ENCODE results near the gene MAP9.
A peak's percentile ranks its signal among the peaks of the same experiment; 100 is the strongest.

Gene MAP9

DNA sequence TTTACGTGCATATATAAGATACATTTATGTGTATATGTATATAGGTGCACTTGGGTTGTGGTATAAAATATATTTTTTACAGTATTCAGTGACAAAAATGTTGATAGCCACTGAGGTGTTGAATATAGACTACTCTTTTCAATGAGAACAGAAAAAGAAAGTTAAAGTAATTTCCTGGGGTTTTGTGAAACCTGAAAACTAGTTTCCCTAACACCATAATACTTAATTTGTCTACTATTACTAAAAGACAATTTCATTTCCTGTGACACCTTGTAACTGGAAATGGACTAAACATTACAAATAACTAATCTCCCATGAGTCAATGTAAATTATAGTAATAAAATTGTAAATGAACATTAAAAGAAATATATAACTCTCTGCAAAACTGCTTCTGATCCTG lies 32.0 kb upstream of the MAP9 start:
- DNase-seq (ENCODE audit: insufficient read length, low spot score) (no peak), FAIRE-seq (no peak)
- TF ChIP-seq, protein P1, sequence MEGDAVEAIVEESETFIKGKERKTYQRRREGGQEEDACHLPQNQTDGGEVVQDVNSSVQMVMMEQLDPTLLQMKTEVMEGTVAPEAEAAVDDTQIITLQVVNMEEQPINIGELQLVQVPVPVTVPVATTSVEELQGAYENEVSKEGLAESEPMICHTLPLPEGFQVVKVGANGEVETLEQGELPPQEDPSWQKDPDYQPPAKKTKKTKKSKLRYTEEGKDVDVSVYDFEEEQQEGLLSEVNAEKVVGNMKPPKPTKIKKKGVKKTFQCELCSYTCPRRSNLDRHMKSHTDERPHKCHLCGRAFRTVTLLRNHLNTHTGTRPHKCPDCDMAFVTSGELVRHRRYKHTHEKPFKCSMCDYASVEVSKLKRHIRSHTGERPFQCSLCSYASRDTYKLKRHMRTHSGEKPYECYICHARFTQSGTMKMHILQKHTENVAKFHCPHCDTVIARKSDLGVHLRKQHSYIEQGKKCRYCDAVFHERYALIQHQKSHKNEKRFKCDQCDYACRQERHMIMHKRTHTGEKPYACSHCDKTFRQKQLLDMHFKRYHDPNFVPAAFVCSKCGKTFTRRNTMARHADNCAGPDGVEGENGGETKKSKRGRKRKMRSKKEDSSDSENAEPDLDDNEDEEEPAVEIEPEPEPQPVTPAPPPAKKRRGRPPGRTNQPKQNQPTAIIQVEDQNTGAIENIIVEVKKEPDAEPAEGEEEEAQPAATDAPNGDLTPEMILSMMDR (IDR thresholded peaks at IDR 0.05; ENCODE audit: insufficient read depth, missing control alignments) = no peak

DNA sequence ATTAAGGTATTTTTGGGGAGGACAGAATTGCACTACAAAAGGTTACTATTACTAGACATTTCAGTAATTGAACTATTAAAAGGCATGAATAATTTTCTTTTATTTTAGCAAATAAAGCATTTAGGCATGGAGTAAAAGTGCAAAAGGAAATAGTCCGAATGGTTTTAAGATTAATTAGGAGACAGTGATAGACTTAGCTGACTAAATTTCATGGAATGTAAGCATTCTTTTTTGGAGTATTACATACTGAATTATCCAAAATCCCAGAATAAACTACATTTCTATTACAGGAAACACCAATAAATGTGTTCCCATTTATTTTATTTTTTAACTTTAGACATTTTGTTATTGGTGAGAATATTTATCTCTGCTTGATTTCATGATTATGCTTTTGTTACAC lies 30.7 kb upstream of the MAP9 start:
- TF ChIP-seq, protein P1 (IDR thresholded peaks at IDR 0.05; ENCODE audit: insufficient read depth, missing control alignments) = no peak
- no peak for DNase-seq (ENCODE audit: insufficient read length, low spot score)
- FAIRE-seq = no peak

DNA sequence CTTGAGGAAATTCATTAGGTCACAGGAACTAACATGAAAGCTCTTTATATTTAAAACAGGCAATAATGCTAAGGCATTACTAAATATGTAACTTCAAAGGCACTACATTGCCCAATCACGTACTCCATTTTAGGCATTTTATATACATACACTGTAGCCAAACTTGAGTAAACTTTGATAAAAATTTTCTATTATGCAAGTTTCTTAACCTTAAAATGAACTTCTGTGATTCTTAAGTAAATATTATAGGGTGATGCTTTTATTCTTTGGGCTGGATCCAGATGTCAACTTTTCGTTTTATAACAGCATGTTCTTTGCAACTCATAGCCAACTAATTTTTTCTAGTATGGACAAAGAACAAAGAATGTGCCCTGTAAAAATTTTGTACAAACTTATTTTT lies 28.3 kb upstream of the MAP9 start:
- DNase-seq (ENCODE audit: insufficient read length, low spot score) = no peak

DNA sequence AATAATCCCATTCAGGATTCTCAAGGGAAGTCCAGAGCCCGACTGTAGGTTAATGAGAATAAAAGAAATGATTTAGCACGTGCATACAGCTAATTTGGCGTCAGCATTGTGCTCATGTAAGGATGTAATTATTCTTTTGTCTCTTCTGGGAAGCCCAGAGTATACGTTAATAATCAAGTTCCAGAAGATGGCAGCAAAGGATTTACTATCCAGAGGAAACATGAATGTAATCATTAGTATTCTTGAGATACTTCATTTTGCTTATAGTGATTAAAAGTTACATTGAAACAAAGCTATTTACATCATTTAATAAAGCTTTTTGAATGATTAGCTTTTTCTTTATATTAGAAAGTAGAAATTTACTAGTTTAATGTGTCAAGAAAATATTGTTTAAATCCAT lies 27.1 kb upstream of the MAP9 start:
- TF ChIP-seq, protein P1 (IDR thresholded peaks at IDR 0.05; ENCODE audit: insufficient read depth, missing control alignments) = peak; percentile 43
- peak; percentile 81 for FAIRE-seq
- no peak for DNase-seq (ENCODE audit: insufficient read length, low spot score)

More for the DNA sequence above, 28.3 kb upstream of the MAP9 start:
- FAIRE-seq = no peak
- TF ChIP-seq, protein P1 (IDR thresholded peaks at IDR 0.05; ENCODE audit: insufficient read depth, missing control alignments) = no peak

DNA sequence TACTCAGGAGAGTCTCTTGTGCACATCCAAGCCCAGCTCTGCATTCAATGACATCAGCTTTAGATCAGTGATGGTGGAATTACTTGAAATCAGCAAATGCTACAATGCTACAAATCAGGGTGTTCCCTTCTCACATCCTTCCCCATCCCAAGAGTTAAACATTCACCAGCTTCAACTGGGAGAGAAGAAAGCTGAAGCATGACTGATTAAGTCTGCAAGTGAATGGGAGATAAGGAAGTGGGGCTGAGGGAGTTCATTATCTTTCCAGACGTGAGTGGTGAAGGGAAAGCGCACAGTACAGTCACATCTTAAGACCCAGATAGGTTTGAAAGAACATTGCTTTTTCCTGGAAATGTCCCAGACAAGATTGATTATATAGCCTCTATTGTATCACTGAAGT lies 26.2 kb upstream of the MAP9 start:
- no peak for FAIRE-seq
- no peak for DNase-seq (ENCODE audit: insufficient read length, low spot score)
- TF ChIP-seq, protein P1 (IDR thresholded peaks at IDR 0.05; ENCODE audit: insufficient read depth, missing control alignments) = no peak

DNA sequence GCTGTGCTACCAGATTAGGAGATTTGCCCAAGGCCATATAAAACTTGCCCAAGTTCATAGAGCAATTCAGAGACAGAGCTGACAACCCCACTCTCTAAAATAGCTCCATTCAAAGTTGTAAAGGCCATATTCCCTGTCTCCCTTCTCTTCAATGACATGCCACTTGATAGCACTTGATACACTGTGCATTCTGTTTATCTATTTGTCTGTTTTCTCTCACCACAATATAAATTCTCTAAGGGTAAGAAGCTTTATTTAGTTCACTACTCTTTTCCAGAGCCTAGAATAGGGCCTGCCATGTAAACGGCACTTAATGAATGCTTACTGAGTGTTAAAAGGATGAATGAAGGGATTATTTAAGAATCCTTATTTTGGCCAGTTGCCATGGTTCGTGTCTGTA lies 24.1 kb upstream of the MAP9 start:
- FAIRE-seq = no peak
- TF ChIP-seq, protein P1 (IDR thresholded peaks at IDR 0.05; ENCODE audit: insufficient read depth, missing control alignments) = no peak

DNA sequence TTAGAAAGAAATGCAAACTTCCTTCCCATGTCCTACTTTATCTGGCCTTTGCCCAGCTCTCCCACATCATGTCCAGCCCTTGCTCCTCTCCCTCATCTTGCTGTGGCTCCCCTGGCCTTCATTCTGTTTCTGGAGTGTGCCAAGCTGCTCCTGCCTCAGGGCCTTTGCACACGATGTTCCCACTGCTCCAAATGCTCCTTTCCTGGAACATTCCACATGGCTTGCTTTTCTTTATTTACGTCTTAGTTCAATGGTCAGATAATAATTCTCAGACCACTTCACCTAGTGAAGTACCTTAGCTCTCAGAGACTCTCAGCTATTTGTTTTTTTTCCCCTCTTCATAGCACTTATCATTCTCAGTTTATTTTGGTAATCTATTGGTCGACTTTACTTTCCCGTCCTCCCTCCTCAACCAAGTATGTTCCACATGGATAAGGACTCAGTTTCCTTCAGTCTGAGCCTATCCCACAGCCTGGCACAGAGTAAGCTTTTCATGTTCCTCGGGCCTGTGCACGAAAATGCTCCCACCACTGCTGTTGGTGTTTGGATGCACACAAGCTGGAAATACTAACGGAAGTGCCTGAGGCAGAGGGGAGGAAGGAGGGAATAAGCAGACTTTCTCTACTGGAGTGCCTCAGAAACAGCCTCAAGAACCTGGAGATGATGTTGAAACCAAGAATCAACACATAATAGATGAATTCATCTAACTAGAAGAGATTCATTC lies 23.4 kb upstream of the MAP9 start:
- DNase-seq (ENCODE audit: insufficient read length, low spot score) (no peak), FAIRE-seq (no peak)
- TF ChIP-seq, protein P1 (IDR thresholded peaks at IDR 0.05; ENCODE audit: insufficient read depth, missing control alignments) = no peak

More for the DNA sequence above, 24.1 kb upstream of the MAP9 start:
- no peak for DNase-seq (ENCODE audit: insufficient read length, low spot score)

All from D721Med (cell line).